ENCODE measurements around the gene SLC2A13.

GRCh38 chr12:40013847-40014246 is 92.0 kb downstream of the SLC2A13 start:
- no peak for TF ChIP-seq CTCF (conservative IDR thresholded peaks at IDR 0.05 in 1 of 2, IDR thresholded peaks at IDR 0.05 in 1 of 2; ENCODE audit: low read depth in 1 of 2, low read length in 2 of 2)
- TF ChIP-seq EZH2 (IDR thresholded peaks at IDR 0.05; ENCODE audit: low read length, missing control alignments): no peak
